Fibroblast of lung (primary cell): ENCODE results near the gene ALS2CL.

Experiments used
- EZH2 ChIP-seq: IDR thresholded peaks from 2 replicates; pipeline ENCODE4 v1.5.1; 2012; ENCODE audit warnings: low read length, control low read depth, mild to moderate bottlenecking; ENCODE audit errors: missing control alignments
- TF ChIP-seq, protein P1 (sequence below), 2 donors: IDR thresholded peaks in 1 of 2; conservative IDR thresholded peaks in 1 of 2; 1 replicate in 1 of 2; 2 replicates in 1 of 2; pipeline ENCODE4 v1.5.1; 2011 to 2012; ENCODE audit warnings: low read length in 2 of 2, control low read depth in 1 of 2, inconsistent platforms in 1 of 2, low read depth in 1 of 2, mild to moderate bottlenecking in 1 of 2

GRCh38 chr3:46629551-46630517 lies 63.6 kb downstream of the ALS2CL start:
- TF ChIP-seq, protein P1, sequence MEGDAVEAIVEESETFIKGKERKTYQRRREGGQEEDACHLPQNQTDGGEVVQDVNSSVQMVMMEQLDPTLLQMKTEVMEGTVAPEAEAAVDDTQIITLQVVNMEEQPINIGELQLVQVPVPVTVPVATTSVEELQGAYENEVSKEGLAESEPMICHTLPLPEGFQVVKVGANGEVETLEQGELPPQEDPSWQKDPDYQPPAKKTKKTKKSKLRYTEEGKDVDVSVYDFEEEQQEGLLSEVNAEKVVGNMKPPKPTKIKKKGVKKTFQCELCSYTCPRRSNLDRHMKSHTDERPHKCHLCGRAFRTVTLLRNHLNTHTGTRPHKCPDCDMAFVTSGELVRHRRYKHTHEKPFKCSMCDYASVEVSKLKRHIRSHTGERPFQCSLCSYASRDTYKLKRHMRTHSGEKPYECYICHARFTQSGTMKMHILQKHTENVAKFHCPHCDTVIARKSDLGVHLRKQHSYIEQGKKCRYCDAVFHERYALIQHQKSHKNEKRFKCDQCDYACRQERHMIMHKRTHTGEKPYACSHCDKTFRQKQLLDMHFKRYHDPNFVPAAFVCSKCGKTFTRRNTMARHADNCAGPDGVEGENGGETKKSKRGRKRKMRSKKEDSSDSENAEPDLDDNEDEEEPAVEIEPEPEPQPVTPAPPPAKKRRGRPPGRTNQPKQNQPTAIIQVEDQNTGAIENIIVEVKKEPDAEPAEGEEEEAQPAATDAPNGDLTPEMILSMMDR (conservative IDR thresholded peaks at IDR 0.05 in 1 of 2, IDR thresholded peaks at IDR 0.05 in 1 of 2; ENCODE audit: low read depth in 1 of 2, low read length in 2 of 2) = peak; percentile 95 to 98
- no peak for TF ChIP-seq EZH2
